RWPE1 (cell line): ENCODE data around the gene C1QTNF8.

Experiments
- CTCF ChIA-PET: fragments of 350-600 bp; sonication (Branson Sonifier 250); formaldehyde crosslinking; extraction: SDS; loops from one replicate; lab custom pipeline; 2021; lab: Yijun Ruan, JAX
- POLR2A ChIA-PET: fragments of 400-600 bp; formaldehyde crosslinking; extraction: SDS; loops from one replicate; lab custom pipeline; 2020; ENCODE audit warnings: antibody characterized with exemption; ENCODE audit not compliant: low non-redundant PET; lab: Yijun Ruan, JAX
- DNase-seq: peaks from one replicate; pipeline ENCODE4 v3.0.0; 2012; ENCODE audit warnings: low spot score
- H3K27ac ChIP-seq: fragments of 450-650 bp; 2 replicates; pipeline ENCODE4 v1.5.1; 2017
- TF ChIP-seq, protein P1 (sequence below): fragments of 450-650 bp; conservative IDR thresholded peaks from 2 replicates; pipeline ENCODE4 v1.5.1; 2017; ENCODE audit warnings: low read depth, mild to moderate bottlenecking

C1QTNF8 gene

DNA sequence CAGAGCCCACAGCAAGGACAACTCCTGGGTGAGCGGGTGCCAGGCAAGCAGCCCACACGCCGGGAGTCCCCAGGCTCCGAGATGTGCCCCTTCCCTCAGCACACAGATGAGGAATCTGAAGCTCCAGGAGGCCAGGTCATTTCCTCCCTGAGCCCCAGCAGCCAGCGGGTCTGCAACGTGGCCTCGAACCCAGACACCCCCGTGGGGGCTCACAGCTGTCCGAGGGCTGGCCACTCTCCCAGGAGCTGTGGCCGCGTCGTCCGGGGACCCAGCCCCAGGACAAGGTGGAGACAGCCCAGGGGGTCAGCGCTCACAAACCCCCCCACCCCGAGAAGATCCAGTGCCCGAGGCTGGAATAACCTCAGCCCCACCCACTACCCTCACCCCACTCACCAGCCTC is 17.4 kb upstream of the C1QTNF8 start:
- no peak overlapping the region for H3K27ac ChIP-seq
- TF ChIP-seq, protein P1, sequence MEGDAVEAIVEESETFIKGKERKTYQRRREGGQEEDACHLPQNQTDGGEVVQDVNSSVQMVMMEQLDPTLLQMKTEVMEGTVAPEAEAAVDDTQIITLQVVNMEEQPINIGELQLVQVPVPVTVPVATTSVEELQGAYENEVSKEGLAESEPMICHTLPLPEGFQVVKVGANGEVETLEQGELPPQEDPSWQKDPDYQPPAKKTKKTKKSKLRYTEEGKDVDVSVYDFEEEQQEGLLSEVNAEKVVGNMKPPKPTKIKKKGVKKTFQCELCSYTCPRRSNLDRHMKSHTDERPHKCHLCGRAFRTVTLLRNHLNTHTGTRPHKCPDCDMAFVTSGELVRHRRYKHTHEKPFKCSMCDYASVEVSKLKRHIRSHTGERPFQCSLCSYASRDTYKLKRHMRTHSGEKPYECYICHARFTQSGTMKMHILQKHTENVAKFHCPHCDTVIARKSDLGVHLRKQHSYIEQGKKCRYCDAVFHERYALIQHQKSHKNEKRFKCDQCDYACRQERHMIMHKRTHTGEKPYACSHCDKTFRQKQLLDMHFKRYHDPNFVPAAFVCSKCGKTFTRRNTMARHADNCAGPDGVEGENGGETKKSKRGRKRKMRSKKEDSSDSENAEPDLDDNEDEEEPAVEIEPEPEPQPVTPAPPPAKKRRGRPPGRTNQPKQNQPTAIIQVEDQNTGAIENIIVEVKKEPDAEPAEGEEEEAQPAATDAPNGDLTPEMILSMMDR = no peak
- ChIA-PET POLR2A (no interaction called here), CTCF (no interaction called here)
- no peak for DNase-seq

- TF ChIP-seq, protein P1 = no peak
- ChIA-PET POLR2A (no interaction called here), CTCF (interaction anchor here (0.6 to 1.0 kb wide), 4 partner anchors 14 to 65 kb away, joined by 3 to 5 read pairs (median 4); no protein-coding TSS in a partner anchor)
- DNase-seq = no peak
- no peak overlapping the region for H3K27ac ChIP-seq
These were observed 16.6 kb upstream of the C1QTNF8 start for GRCh38 chr16:1112506-1113184.

DNA sequence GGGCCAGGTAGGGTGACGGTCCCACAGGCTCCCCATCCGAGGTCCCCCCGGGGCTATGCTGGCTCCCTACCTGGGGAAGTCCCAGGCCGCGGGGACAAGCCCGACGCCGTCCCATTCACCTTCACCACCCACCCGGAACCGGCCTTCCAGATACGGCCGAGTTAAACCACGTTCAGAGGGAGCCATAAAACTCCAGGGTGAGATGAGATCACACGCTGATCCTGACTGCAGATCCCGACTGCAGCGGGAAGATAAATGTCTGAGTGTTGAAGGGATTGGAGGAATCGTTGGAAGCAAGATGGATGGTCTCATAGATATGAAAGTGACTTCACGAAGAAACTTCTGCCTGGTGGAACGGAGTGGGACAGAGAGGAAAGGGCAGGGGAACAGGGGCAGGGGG is 13.6 kb upstream of the C1QTNF8 start:
- no peak for DNase-seq
- ChIA-PET POLR2A (no interaction called here), CTCF (no interaction called here)
- H3K27ac ChIP-seq = no peak overlapping the region
- TF ChIP-seq, protein P1 = no peak

DNA sequence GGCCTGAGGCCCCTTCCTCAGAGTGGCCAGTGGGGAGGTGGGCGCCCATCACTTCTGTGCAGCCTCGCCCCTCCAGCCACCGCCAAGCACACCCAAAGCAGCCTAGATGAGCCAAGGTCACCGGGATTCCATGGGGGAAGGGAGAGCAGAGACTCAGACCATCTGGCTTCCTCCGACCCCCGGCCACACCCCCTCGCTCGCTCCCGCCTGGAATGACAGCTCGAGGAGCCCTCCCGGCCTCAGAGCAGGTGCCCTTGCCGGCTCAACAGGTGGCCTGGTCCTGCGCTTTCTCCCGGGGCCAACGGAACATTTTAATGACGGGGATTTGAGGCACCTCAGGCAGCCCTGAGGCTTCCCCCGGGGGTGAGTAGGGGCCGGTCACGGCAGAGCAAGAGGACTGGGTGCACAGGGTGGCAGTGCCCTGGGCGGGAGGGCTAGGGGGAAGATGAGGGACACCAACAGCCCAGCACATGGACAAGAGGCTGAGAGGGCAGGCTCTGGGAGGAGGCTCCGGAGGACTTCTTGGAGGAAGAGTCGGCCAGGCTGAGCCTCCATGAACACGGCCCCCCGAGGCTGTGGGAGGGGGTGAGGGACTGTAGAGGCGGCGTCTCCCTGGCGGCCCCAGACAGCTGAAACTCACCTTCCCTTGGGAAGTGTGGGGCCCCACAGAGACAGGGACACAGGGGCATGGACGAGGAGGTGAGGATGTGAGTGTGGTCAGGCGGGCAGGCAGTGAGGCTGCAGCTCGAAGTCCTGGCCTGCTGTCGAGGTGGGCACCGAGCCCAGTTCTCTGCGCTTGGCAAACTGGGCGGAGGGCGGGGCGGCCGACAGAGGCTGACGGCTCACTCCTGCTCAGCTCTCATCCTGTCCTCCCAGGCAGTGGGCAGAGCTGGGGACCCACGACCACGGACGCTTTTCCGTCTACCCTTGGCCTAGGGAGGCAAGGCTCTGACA is 12.5 kb upstream of the C1QTNF8 start:
- ChIA-PET CTCF (interaction anchor here (0.6 kb wide), 1 partner anchor 125 kb away, joined by 4 read pairs; no protein-coding TSS in a partner anchor), POLR2A (no interaction called here)
- TF ChIP-seq, protein P1 = no peak
- DNase-seq = peak; percentile 16
- H3K27ac ChIP-seq = no peak overlapping the region

- CTCF ChIA-PET = no interaction called here
- DNase-seq = no peak
- no peak overlapping the region for H3K27ac ChIP-seq
- POLR2A ChIA-PET = no interaction called here
- TF ChIP-seq, protein P1 = no peak
These were observed 11.7 kb upstream of the C1QTNF8 start for GRCh38 chr16:1107731-1108130.

GRCh38 chr16:1107141-1107540 is 11.1 kb upstream of the C1QTNF8 start:
- TF ChIP-seq, protein P1 = no peak
- CTCF ChIA-PET = no interaction called here
- POLR2A ChIA-PET = no interaction called here
- no peak overlapping the region for H3K27ac ChIP-seq
- DNase-seq = no peak
